GM18858 (cell line): ENCODE data around the gene ADAMTS8.

Source experiments
- ATAC-seq: cut with Tn5 transposase; IDR thresholded peaks from one replicate; pipeline ENCODE4 v1.9.1; 2021; ENCODE audit not compliant: unreplicated experiment

ADAMTS8 gene

GRCh38 chr11:130428316-130429119 lies at the start of gene ADAMTS8:
TSS of gene ADAMTS8 (minus strand) at chr11:130428609. CDS start at chr11:130428286, 323 bp downstream.
- ATAC-seq: no peak

GRCh38 chr11:130477586-130478203 lies 49.3 kb upstream of the ADAMTS8 start:
- ATAC-seq: no peak

- ATAC-seq: no peak
Measured at GRCh38 chr11:130476922-130477491, 48.6 kb upstream of the ADAMTS8 start.

- ATAC-seq: no peak
Measured at GRCh38 chr11:130476200-130476921, 48.0 kb upstream of the ADAMTS8 start.

GRCh38 chr11:130475426-130476053 lies 47.1 kb upstream of the ADAMTS8 start:
- no peak for ATAC-seq

- no peak for ATAC-seq
Measured at GRCh38 chr11:130474637-130475400, 46.4 kb upstream of the ADAMTS8 start.

- no peak for ATAC-seq
Measured at GRCh38 chr11:130473795-130474377, 45.5 kb upstream of the ADAMTS8 start.

- no peak for ATAC-seq
Measured at GRCh38 chr11:130473056-130473794, 44.8 kb upstream of the ADAMTS8 start.

- ATAC-seq: no peak
Measured at GRCh38 chr11:130472434-130472961, 44.1 kb upstream of the ADAMTS8 start.

GRCh38 chr11:130471731-130472433 lies 43.5 kb upstream of the ADAMTS8 start:
- no peak for ATAC-seq

GRCh38 chr11:130470832-130471706 lies 42.7 kb upstream of the ADAMTS8 start:
- no peak for ATAC-seq

GRCh38 chr11:130469181-130469580 lies 40.8 kb upstream of the ADAMTS8 start:
- no peak for ATAC-seq

- no peak for ATAC-seq
Measured at GRCh38 chr11:130467116-130467900, 38.9 kb upstream of the ADAMTS8 start.

GRCh38 chr11:130465263-130465662 lies 36.9 kb upstream of the ADAMTS8 start:
- ATAC-seq: no peak

- ATAC-seq: no peak
Measured at GRCh38 chr11:130464291-130464812, 35.9 kb upstream of the ADAMTS8 start.

GRCh38 chr11:130462931-130463330 lies 34.5 kb upstream of the ADAMTS8 start:
- no peak for ATAC-seq
